Epithelial cell of esophagus (primary cell): ENCODE data around the gene ENSA.

Experiments
- DNase-seq: peaks from one replicate; pipeline ENCODE4 v3.0.0; 2010; ENCODE audit warnings: low read depth
- H3K4me3 ChIP-seq: 2 replicates; pipeline ENCODE4 v1.5.1; 2011; ENCODE audit warnings: mild to moderate bottlenecking, low read length, control low read depth
- CTCF ChIP-seq: IDR thresholded peaks from 2 replicates; pipeline ENCODE4 v1.5.1; 2011; ENCODE audit warnings: low read depth, mild to moderate bottlenecking, low read length, control low read depth, inconsistent platforms; ENCODE audit not compliant: insufficient read depth; ENCODE audit errors: missing control alignments

Gene ENSA

GRCh38 chr1:150579945-150580642, 49.3 kb downstream of the ENSA start:
- H3K4me3 ChIP-seq, result peak overlapping the region; percentile 43
- DNase-seq, result no peak
- TF ChIP-seq CTCF, result no peak

- no peak for TF ChIP-seq CTCF
- peak; percentile 95 for DNase-seq
- H3K4me3 ChIP-seq, result peak within 1 kb of the TSS; percentile 98
Observed at GRCh38 chr1:150579110-150579944, 50.1 kb downstream of the ENSA start, which contains the start of gene MCL1. TSS of gene MCL1 (minus strand) at chr1:150579610. CDS start at chr1:150579530, 80 bp downstream.

- peak overlapping the region; percentile 98 for H3K4me3 ChIP-seq
- peak; percentile 79 for DNase-seq
- no peak for TF ChIP-seq CTCF
Observed at GRCh38 chr1:150578272-150579109, 50.9 kb downstream of the ENSA start.

GRCh38 chr1:150577557-150578271, 51.7 kb downstream of the ENSA start:
- DNase-seq, result no peak
- TF ChIP-seq CTCF, result no peak
- H3K4me3 ChIP-seq, result peak overlapping the region; percentile 98

GRCh38 chr1:150576794-150577556, 52.4 kb downstream of the ENSA start:
- DNase-seq, result peak; percentile 44
- no peak for TF ChIP-seq CTCF
- H3K4me3 ChIP-seq, result peak overlapping the region; percentile 98
